Thoracic aorta (tissue), 2 donors: ENCODE measurements around the gene APOBEC2. TPM values are rescaled to one million over a fixed set of nuclear protein-coding genes. Genes with fewer than 3 reads are reported as not detected.

Source experiments
- ATAC-seq: fragments of 150-250 bp; one replicate; pipeline ENCODE4 v1.8.0; 2017; ENCODE audit warnings: low read depth; ENCODE audit not compliant: insufficient number of reproducible peaks, low FRiP score
- DNase-seq: peaks from one replicate; pipeline ENCODE4 v3.0.0-alpha.2; 2020; ENCODE audit warnings: low spot score
- H3K27ac ChIP-seq, 2 donors: fragments of 200-600 bp; sonication (generic); 1 replicate in 1 of 2; 2 replicates in 1 of 2; pipeline ENCODE4 v1.5.1; 2016; ENCODE audit warnings: mild to moderate bottlenecking in 2 of 2, moderate library complexity in 2 of 2
- H3K27me3 ChIP-seq: fragments of 200-600 bp; sonication (generic); replicated peaks from 2 replicates; pipeline ENCODE4 v1.6.0; 2016; ENCODE audit warnings: mild to moderate bottlenecking; ENCODE audit not compliant: insufficient read depth
- H3K36me3 ChIP-seq: fragments of 200-600 bp; sonication (generic); one replicate; pipeline ENCODE4 v1.5.1; 2016
- H3K4me1 ChIP-seq, 2 donors: fragments of 200-600 bp; sonication (generic); 1 replicate in 1 of 2; 2 replicates in 1 of 2; pipeline versions ENCODE4 v1.5.1 to v1.6.0; 2016; ENCODE audit warnings: low read depth in 2 of 2, mild to moderate bottlenecking in 1 of 2; ENCODE audit not compliant: control insufficient read depth in 1 of 2
- H3K4me3 ChIP-seq: fragments of 200-600 bp; sonication (generic); 2 replicates; pipeline ENCODE4 v1.5.1; 2016; ENCODE audit warnings: mild to moderate bottlenecking
- H3K9me3 ChIP-seq: fragments of 200-600 bp; sonication (generic); 2 replicates; pipeline ENCODE4 v1.5.1; 2016
- CTCF ChIP-seq: fragments of 200-600 bp; sonication (generic); IDR thresholded peaks from one replicate; pipeline ENCODE4 v1.5.1; 2019; ENCODE audit warnings: antibody characterized with exemption
- total RNA-seq, 2 donors: library from RNA; depleted of rRNA; stranded (reverse); fragments of >200 nt; gene quantifications; one replicate each; pipeline versions ENCODE4 v1.1.0 to v1.2.3, GENCODE V29; 2016

Gene APOBEC2
- total RNA-seq, 2 donors from 2014 or later, result not detected

DNA sequence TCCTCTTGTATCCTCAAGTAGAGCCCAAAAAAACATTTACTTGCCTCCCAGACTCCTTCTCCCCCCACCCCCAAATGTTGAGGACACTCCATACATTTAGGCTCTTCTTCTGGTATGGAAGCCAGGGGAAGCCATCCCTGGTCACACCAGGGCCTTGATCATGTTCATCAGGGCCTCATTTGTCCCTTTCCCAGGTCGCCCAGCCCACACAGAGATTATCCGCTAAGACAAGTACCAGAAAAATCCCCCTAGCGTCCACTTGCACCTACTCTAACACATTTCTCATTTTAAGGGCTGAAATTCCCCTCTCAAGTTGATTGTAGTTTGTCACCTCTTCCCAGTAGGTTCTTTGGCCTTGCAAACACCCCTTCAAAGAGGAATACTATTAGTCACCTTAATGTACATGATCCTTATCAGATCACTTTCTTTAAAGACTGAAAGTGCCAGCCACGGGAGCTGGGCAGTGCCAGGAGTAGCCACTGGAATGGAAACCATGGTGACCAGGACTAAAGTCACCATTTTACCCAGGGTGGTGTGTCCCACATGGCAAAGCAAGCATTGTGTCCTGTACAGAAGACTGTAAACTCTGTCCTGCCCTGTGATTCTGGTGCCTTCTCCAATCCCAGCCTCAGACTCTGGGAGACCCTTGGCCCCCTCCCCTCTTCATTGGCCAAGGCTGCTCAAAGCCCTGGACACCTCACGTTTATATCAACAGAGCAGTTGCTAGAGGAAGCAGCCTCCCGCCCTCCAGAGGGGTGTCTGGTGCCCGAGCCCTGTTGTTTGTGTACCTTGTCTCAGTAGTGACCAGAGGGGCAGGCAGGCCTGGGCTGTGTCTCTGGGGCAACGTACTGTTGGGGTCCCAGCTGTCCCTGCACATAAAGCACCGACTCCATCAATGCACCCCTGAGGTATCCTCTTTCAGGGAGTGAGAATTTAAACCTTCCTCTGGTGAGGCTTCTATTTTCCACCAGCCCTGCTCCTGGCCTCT lies 5.0 kb upstream of the APOBEC2 start:
- TF ChIP-seq CTCF, result no peak
- Histone ChIP-seq H3K4me3 (no peak overlapping the region), H3K27ac (no peak overlapping the region), H3K36me3 (no peaks in the 10 kb centered on the region), H3K4me1 (peaks cover 0 to 14% of the 10 kb centered on the region in 2 donors), H3K27me3 (no peaks in the 10 kb centered on the region), H3K9me3 (no peaks in the 10 kb centered on the region)
- DNase-seq (no peak), ATAC-seq (no peak)

- ATAC-seq, result no peak
- TF ChIP-seq CTCF, result no peak
- Histone ChIP-seq H3K9me3 (no peaks in the 10 kb centered on the region), H3K27me3 (no peaks in the 10 kb centered on the region), H3K4me1 (peaks cover 0 to 14% of the 10 kb centered on the region in 2 donors), H3K36me3 (no peaks in the 10 kb centered on the region), H3K27ac (no peak overlapping the region), H3K4me3 (no peak overlapping the region)
- DNase-seq, result no peak
Measured at GRCh38 chr6:41049521-41049920, 3.5 kb upstream of the APOBEC2 start.

DNA sequence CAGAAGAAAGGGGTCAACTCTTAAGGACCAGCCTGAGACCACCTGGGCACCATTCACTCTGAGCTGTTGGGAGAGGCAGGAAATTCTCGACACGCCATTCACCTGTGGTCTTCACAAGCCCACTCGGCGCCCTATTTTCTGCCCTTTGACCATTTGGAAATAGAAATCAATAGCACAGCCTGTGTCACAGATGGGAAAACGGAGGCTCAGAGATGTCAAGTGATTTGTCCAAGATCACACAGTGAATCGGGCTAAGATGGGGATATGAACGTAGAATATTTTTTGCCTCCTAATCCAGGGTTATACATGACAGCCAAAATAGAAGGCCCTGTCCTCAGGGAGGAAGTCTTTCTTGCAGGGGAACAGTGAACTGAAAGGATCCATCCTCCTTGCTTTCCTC lies 3.0 kb upstream of the APOBEC2 start:
- H3K9me3 ChIP-seq, result no peaks in the 10 kb centered on the region
- ATAC-seq, result no peak
- H3K27me3 ChIP-seq, result no peaks in the 10 kb centered on the region
- no peaks in the 10 kb centered on the region for H3K36me3 ChIP-seq
- DNase-seq, result no peak
- H3K4me3 ChIP-seq, result no peak overlapping the region
- TF ChIP-seq CTCF, result no peak
- H3K4me1 ChIP-seq, result peaks cover 0 to 14% of the 10 kb centered on the region in 2 donors
- H3K27ac ChIP-seq, result no peak overlapping the region

- H3K36me3 ChIP-seq, result no peaks in the 10 kb centered on the region
- peaks cover 0 to 14% of the 10 kb centered on the region in 2 donors for H3K4me1 ChIP-seq
- no peak for TF ChIP-seq CTCF
- no peak overlapping the region for H3K4me3 ChIP-seq
- ATAC-seq (no peak), DNase-seq (no peak)
- no peaks in the 10 kb centered on the region for H3K9me3 ChIP-seq
- no peak overlapping the region for H3K27ac ChIP-seq
- no peaks in the 10 kb centered on the region for H3K27me3 ChIP-seq
Measured at GRCh38 chr6:41050536-41050935, 2.5 kb upstream of the APOBEC2 start.

GRCh38 chr6:41051873-41052272 lies 1.1 kb upstream of the APOBEC2 start:
- ATAC-seq, result no peak

More at GRCh38 chr6:41051873-41052272, 1.1 kb upstream of the APOBEC2 start:
- Histone ChIP-seq H3K27ac (no peak overlapping the region), H3K36me3 (no peaks in the 10 kb centered on the region), H3K4me1 (peaks cover 0 to 8% of the 10 kb centered on the region in 2 donors), H3K27me3 (no peaks in the 10 kb centered on the region), H3K9me3 (no peaks in the 10 kb centered on the region), H3K4me3 (no peak overlapping the region)
- TF ChIP-seq CTCF, result no peak
- DNase-seq, result no peak
